ENCODE data around the gene HES7.

DNA sequence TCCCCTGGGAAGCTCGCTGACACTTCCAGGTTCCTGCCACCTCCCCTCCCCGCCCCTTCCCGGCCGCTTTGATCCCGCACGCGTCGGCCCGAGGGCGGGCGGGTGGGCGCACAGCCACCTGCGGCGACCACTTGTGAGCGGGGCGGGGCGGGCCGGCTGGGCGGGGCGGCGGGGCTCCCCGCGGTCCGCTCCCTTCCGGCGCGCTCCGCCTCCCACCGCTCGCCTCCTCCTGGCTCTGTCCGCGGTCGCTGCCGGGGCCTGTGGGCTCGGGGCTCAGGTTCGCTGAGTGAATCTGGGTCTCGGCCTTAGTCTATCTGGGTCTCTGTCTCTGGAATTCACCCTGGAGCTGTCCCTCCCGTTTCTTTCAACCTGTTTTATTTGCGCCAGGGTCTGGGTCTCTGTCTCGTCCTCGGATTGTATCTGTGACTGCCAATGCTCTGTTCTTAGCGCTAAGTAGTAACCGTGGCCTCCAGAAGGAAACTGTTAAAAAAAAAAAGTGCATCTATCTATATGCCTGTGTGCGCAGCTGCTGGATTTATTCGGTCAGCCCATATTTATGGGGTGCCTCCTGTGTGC lies 2.7 kb upstream of the HES7 start:
- TF ChIP-seq POLR2A (IDR thresholded peaks at IDR 0.05) (no peak), POLR2AphosphoS5 (IDR thresholded peaks at IDR 0.05) (no peak)

Measured in sigmoid colon (tissue), 4 donors.